Testis (tissue), 3 donors: Measurements from ENCODE around the gene NIT1. TPM values are rescaled to one million over a fixed set of nuclear protein-coding genes. Genes with fewer than 3 reads are reported as not detected.

ENCODE experiments used
- DNase-seq: peaks from one replicate; pipeline ENCODE4 v3.0.0-alpha.2; 2019
- H3K27ac ChIP-seq, 2 donors: fragments of 200-600 bp; sonication (generic); one replicate each; pipeline ENCODE4 v1.5.1; 2019
- H3K27me3 ChIP-seq: fragments of 200-600 bp; sonication (generic); one replicate; pipeline ENCODE4 v1.5.1; 2019
- H3K36me3 ChIP-seq: fragments of 200-600 bp; sonication (generic); one replicate; pipeline ENCODE4 v1.5.1; 2017; ENCODE audit warnings: low read depth; ENCODE audit errors: missing control alignments
- H3K4me1 ChIP-seq: fragments of 200-600 bp; sonication (generic); one replicate; pipeline ENCODE4 v1.5.1; 2019
- H3K4me3 ChIP-seq, 2 donors: fragments of 200-600 bp; sonication (generic); one replicate each; pipeline ENCODE4 v1.5.1; 2017 to 2019
- H3K9me3 ChIP-seq: fragments of 200-600 bp; sonication (generic); one replicate; pipeline ENCODE4 v1.5.1; 2017
- CTCF ChIP-seq, 3 experiments: fragments of 450-650 bp in 2 of 3; fragments of 200-600 bp in 1 of 3; sonication (generic) in 1 of 3; IDR thresholded peaks; one replicate each; pipeline ENCODE4 v1.5.1; 2016 to 2019; ENCODE audit warnings: antibody characterized with exemption in 3 of 3, mild to moderate bottlenecking in 2 of 3, moderate library complexity in 1 of 3
- POLR2A ChIP-seq: fragments of 450-650 bp; IDR thresholded peaks from one replicate; pipeline ENCODE4 v1.6.1; 2017; ENCODE audit warnings: antibody characterized with exemption, mild to moderate bottlenecking, moderate library complexity
- WGBS, 2 donors: methylation state at CpG; one replicate each; pipeline ENCODE4 v1.1.5; 2018; 5-methylcytosine and 5-hydroxymethylcytosine counted together
- intact Hi-C: fragments of 100-400 bp; cut with DNase I; formaldehyde crosslinking; loops from one replicate; pipeline ENCODE4 v1.15.1; 2023; ENCODE audit warnings: low total_unique reads
- polyA plus RNA-seq: library from polyadenylated mRNA; stranded (reverse); fragments of 350-450 nt; fragmentation: Illumina TruSeq; extraction: RNeasy Lipid Tissue Mini Kit (QIAGEN cat#74804); gene quantifications from one replicate; pipeline ENCODE4 v1.2.3, GENCODE V29; 2014; ENCODE audit warnings: low read depth, low replicate concordance; ENCODE audit not compliant: insufficient read depth
- total RNA-seq, 2 donors: library from RNA; depleted of rRNA; stranded (reverse); fragments of >200 nt; gene quantifications; one replicate each; pipeline ENCODE4 v1.2.3, GENCODE V29; 2016

The NIT1 gene
- total and polyA plus RNA-seq, 3 donors from 2014 or later = 44.8 to 51.1 (median 51.1) TPM

DNA sequence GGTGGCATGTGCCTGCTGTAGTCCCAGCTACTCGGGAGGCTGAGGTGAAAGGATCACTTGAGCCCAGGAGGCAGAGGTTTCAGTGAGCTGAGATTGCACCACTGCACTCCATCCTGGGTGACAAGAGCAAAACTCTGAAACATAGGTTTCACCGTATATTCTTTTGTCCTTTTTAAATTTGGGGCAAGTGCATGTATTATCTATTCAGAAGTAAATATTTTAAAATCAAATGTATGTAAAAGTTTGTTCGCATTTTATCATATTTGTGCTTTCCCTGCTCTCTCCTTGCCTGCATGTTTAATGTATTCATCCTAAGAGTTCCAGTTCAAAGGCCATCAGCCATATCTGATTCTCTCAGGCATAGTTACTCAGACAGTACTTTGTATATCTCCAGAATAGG lies 27.9 kb downstream of the NIT1 start:
- 84 to 90% methylated on average over 3 of the region's 3 CpGs for WGBS, 2 donors
- Histone ChIP-seq H3K4me1 (no peaks in the 10 kb centered on the region), H3K27me3 (no peaks in the 10 kb centered on the region), H3K4me3 (no peak overlapping the region), H3K9me3 (no peaks in the 10 kb centered on the region), H3K36me3 (no peaks in the 10 kb centered on the region), H3K27ac (no peak overlapping the region)
- no peak for DNase-seq
- intact Hi-C loops = no loop called here
- no peak for TF ChIP-seq POLR2A
- TF ChIP-seq CTCF (IDR thresholded peaks at IDR 0.05) = no peak

GRCh38 chr1:161153176-161153575 lies 35.3 kb downstream of the NIT1 start:
- DNase-seq = no peak

DNA sequence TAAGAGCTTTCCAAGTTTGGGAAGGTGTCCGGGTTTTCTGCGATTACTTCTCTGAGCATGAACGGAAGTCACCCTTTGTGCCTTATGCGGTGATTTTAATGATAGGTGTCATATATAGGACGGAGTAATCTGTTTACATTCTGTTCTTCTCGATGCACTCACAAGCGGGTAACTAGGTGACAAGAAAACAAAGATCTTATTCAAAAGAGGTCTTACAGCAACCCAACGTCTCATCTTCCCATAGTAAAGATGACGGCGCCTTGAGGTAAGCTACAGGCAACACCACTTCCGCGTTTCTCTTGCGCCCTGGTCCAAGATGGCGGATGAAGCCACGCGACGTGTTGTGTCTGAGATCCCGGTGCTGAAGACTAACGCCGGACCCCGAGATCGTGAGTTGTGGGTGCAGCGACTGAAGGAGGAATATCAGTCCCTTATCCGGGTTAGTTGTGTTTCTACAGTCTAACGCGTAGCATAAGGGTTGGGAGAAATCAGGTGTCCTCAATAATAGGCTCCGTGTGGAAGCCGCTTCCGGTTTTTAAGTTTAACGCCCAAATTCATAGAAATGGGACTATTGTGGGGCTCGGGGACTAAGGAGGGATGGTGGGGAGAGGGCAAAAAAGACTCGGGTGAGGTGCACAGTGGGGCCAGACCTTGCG lies 35.9 kb downstream of the NIT1 start, which contains the start of gene UFC1:
UFC1 (plus strand) TSS at position 297 of the 656 bp plus-strand sequence; CDS start at position 317, 20 bp downstream.
- WGBS, 2 donors = 1% methylated on average over 29 to 33 of the region's 33 CpGs
- peak; percentile 93 for DNase-seq
- peak within 1 kb of the TSS; percentile 95 to 96 for H3K27ac ChIP-seq
- H3K4me1 ChIP-seq = peaks cover 25% of the 10 kb centered on the region
- TF ChIP-seq POLR2A (no peak), CTCF (IDR thresholded peaks at IDR 0.05) (no peak)
- intact Hi-C loops = no loop called here
- no peaks in the 10 kb centered on the region for H3K27me3 ChIP-seq
- H3K4me3 ChIP-seq = peak within 1 kb of the TSS; percentile 84 to 96
- no peaks in the 10 kb centered on the region for H3K9me3 ChIP-seq
- H3K36me3 ChIP-seq = no peaks in the 10 kb centered on the region

More at GRCh38 chr1:161153176-161153575, 35.3 kb downstream of the NIT1 start:
- no peaks in the 10 kb centered on the region for H3K9me3 ChIP-seq
- peaks cover 18% of the 10 kb centered on the region for H3K4me1 ChIP-seq
- no peaks in the 10 kb centered on the region for H3K27me3 ChIP-seq
- H3K4me3 ChIP-seq = peak overlapping the region; percentile 84 to 96
- peak overlapping the region; percentile 95 to 96 for H3K27ac ChIP-seq
- no peaks in the 10 kb centered on the region for H3K36me3 ChIP-seq
- WGBS, 2 donors = 9 to 22% methylated on average over 9 of the region's 9 CpGs
- TF ChIP-seq POLR2A = no peak
- no peak for TF ChIP-seq CTCF (IDR thresholded peaks at IDR 0.05)
- intact Hi-C loops = no loop called here

DNA sequence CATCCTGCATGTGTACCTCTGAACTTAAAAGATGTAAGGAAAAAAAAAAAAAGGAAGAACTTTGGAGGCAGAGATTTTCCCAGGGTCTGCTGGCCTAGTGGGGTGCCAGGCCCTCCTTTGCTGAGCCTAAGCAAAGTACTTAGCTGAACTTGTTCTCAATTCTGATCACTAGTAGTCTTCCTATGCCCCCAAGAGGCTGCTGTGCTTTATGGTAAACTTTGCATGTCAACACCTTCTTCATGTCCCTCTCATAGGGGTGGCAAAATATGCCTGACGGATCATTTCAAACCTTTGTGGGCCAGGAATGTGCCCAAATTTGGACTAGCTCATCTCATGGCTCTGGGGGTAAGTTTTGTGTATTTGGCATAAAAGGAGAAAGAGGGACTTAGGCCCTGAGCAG lies 40.0 kb downstream of the NIT1 start:
- no peaks in the 10 kb centered on the region for H3K9me3 ChIP-seq
- TF ChIP-seq CTCF (IDR thresholded peaks at IDR 0.05) = no peak
- TF ChIP-seq POLR2A = no peak
- whole genome bisulfite sequencing, 2 donors = 90 to 100% methylated on average over 1 of the region's 1 CpG
- H3K4me3 ChIP-seq = no peak overlapping the region
- H3K27ac ChIP-seq = no peak overlapping the region
- peaks cover 44% of the 10 kb centered on the region for H3K4me1 ChIP-seq
- H3K36me3 ChIP-seq = no peaks in the 10 kb centered on the region
- DNase-seq = no peak
- intact Hi-C loops = no loop called here
- no peaks in the 10 kb centered on the region for H3K27me3 ChIP-seq
